GM12892 (cell line): ENCODE data around the gene ACBD5.

ENCODE experiments used
- POLR2A ChIP-seq: IDR thresholded peaks from 2 replicates; pipeline ENCODE4 v1.6.1; 2011; ENCODE audit warnings: low read depth, low read length, control low read depth
- POLR2AphosphoS5 ChIP-seq: IDR thresholded peaks from 2 replicates; pipeline ENCODE4 v1.6.1; 2011; ENCODE audit warnings: low read depth, low read length, control low read depth
- TAF1 ChIP-seq: IDR thresholded peaks from 2 replicates; pipeline ENCODE4 v1.6.1; 2011; ENCODE audit warnings: low read depth, mild to moderate bottlenecking, control low read depth, low read length, borderline replicate concordance

GRCh38 chr10:27230022-27230421, 10.6 kb downstream of the ACBD5 start:
- no peak for TF ChIP-seq POLR2A
- TF ChIP-seq TAF1, result no peak
- TF ChIP-seq POLR2AphosphoS5, result no peak
